Measurements from ENCODE around the gene CTIF. TPM values are rescaled to one million over a fixed set of nuclear protein-coding genes. Genes with fewer than 3 reads are reported as not detected.

Gene CTIF
- polyA plus RNA-seq, 3 donors: 0.38 to 8.7 (median 1.2) TPM

DNA sequence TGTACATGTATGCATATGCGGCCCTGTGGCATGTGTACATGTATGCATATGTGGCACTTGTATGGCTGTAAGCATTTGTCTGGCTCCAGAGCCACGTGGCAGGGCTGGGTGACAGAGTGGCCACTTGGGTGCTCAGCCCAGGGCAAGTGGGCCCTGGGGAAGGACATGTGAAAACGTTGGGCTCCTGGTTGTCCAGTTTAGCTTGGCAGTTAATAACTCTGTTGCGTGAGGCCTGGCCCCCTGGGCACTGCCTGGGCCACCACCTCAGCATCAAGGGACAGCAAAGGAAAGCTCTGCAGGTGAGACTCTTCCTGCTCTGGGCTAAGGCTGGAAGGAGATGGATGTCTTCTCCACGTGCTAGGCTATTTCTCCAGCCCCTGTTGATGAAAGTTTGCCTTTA lies 119.9 kb downstream of the CTIF start:
- H3K27me3 ChIP-seq (ENCODE audit: control insufficient read depth in 2 of 2, insufficient read depth in 2 of 2, low read length in 2 of 2): no peaks in the 10 kb centered on the region
- H3K4me1 Mint-ChIP-seq: peaks cover 24% of the 10 kb centered on the region
- H3K9ac ChIP-seq (ENCODE audit: insufficient read depth, low read length, poor library complexity, severe bottlenecking): no peak overlapping the region
- no peak overlapping the region for H3K4me3 ChIP-seq (replicated peaks in 1 of 3; ENCODE audit: low read depth in 2 of 3, low read length in 3 of 3)
- H4K20me1 ChIP-seq (ENCODE audit: insufficient read depth, low read length): peaks cover 4% of the 10 kb centered on the region
- DNase-seq: no peak
- H3K27ac Mint-ChIP-seq: no peak overlapping the region
- no peak overlapping the region for H3K4me2 ChIP-seq (replicated peaks; ENCODE audit: extremely low read depth, low read length, poor library complexity, severe bottlenecking)
- no peaks in the 10 kb centered on the region for H3K36me3 ChIP-seq (replicated peaks in 1 of 2; ENCODE audit: control insufficient read depth in 1 of 2, insufficient read depth in 2 of 2, low read length in 2 of 2)
- 80% methylated on average over 5 of the region's 5 CpGs for WGBS (ENCODE audit: insufficient coverage)
- H2AFZ ChIP-seq (ENCODE audit: insufficient read depth, low read depth, low read length, poor library complexity, severe bottlenecking): no peak overlapping the region
- H3K36me3 Mint-ChIP-seq: peaks cover 0 to 2% of the 10 kb centered on the region in 2 donors
- H3K27me3 Mint-ChIP-seq (ENCODE audit: low read depth in 3 of 3): no peaks in the 10 kb centered on the region
- intact Hi-C loops (cut with micrococcal nuclease): no loop called here
- no peaks in the 10 kb centered on the region for H3K79me2 ChIP-seq (ENCODE audit: insufficient read depth, low read length)
- H3K4me1 ChIP-seq (ENCODE audit: control insufficient read depth in 1 of 2, insufficient read depth in 2 of 2, low read length in 2 of 2): peaks cover 15 to 19% of the 10 kb centered on the region in 2 donors
- H3K4me3 Mint-ChIP-seq: no peak overlapping the region
- TF ChIP-seq, protein P1, sequence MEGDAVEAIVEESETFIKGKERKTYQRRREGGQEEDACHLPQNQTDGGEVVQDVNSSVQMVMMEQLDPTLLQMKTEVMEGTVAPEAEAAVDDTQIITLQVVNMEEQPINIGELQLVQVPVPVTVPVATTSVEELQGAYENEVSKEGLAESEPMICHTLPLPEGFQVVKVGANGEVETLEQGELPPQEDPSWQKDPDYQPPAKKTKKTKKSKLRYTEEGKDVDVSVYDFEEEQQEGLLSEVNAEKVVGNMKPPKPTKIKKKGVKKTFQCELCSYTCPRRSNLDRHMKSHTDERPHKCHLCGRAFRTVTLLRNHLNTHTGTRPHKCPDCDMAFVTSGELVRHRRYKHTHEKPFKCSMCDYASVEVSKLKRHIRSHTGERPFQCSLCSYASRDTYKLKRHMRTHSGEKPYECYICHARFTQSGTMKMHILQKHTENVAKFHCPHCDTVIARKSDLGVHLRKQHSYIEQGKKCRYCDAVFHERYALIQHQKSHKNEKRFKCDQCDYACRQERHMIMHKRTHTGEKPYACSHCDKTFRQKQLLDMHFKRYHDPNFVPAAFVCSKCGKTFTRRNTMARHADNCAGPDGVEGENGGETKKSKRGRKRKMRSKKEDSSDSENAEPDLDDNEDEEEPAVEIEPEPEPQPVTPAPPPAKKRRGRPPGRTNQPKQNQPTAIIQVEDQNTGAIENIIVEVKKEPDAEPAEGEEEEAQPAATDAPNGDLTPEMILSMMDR (IDR thresholded peaks at IDR 0.05): no peak
- H3K9me3 Mint-ChIP-seq: peaks cover 0 to 5% (median 0%) of the 10 kb centered on the region in 7 donors
- H3K9me3 ChIP-seq (replicated peaks in 1 of 2; ENCODE audit: control insufficient read depth in 1 of 2, insufficient read depth in 1 of 2, low read length in 2 of 2): no peaks in the 10 kb centered on the region
- no peak overlapping the region for H3K27ac ChIP-seq (ENCODE audit: low read depth in 1 of 2, low read length in 2 of 2)

DNA sequence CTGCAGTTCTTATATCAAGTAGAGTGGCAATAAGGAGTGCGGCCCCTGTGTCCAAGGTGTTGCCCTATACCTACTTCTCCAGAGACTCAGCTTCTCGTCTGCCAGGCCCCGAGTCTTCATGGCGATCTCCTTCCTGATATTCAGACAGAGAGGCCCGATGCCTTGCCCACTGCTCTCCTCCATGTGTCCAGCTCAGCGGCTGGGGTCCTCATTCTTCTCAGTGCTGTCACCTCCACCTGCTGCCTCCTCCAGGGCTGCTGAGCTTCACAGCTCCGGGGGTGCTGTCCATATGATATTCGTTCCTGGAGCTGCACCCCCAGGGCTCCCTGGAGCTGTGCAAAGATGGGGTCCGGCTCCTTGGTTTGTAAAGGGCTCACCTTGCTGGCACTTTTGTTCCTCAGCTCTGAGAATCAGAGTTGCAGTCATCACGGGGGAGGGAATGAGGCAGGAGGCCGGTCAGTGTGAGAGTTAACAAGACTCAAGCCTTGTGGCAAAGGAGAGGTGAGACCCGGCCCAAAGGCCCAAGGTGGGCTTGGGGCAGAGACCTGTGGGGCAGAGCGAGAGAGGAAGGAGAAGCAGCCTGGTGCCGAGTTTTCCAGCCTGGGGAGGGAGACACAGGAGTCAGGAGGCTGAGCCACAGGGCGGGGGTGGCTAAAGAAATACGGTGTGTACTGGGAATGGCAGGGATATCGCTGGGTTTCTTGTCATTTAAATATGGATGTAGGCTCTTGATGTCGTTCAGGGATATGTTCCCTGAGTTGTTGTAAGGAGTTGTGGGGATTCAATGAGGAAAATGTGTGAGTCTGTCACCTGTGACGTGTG lies 120.6 kb downstream of the CTIF start:
- no peaks in the 10 kb centered on the region for H3K36me3 ChIP-seq (replicated peaks in 1 of 2; ENCODE audit: control insufficient read depth in 1 of 2, insufficient read depth in 2 of 2, low read length in 2 of 2)
- 97% methylated on average over 17 of the region's 19 CpGs for WGBS (ENCODE audit: insufficient coverage)
- peaks cover 17 to 19% of the 10 kb centered on the region in 2 donors for H3K4me1 ChIP-seq (ENCODE audit: control insufficient read depth in 1 of 2, insufficient read depth in 2 of 2, low read length in 2 of 2)
- intact Hi-C loops (cut with micrococcal nuclease): loop anchor here in 1 of 2 donors (10.0 kb wide), 1 partner anchor 185 kb away; no protein-coding TSS in a partner anchor
- peaks cover 0 to 2% of the 10 kb centered on the region in 2 donors for H3K36me3 Mint-ChIP-seq
- H3K4me1 Mint-ChIP-seq: peaks cover 24% of the 10 kb centered on the region
- TF ChIP-seq, protein P1 (IDR thresholded peaks at IDR 0.05): no peak
- H2AFZ ChIP-seq (ENCODE audit: insufficient read depth, low read depth, low read length, poor library complexity, severe bottlenecking): no peak overlapping the region
- peaks cover 0 to 5% (median 0%) of the 10 kb centered on the region in 7 donors for H3K9me3 Mint-ChIP-seq
- no peaks in the 10 kb centered on the region for H3K27me3 ChIP-seq (ENCODE audit: control insufficient read depth in 2 of 2, insufficient read depth in 2 of 2, low read length in 2 of 2)
- no peak overlapping the region for H3K9ac ChIP-seq (ENCODE audit: insufficient read depth, low read length, poor library complexity, severe bottlenecking)
- no peak overlapping the region for H3K4me3 ChIP-seq (replicated peaks in 1 of 3; ENCODE audit: low read depth in 2 of 3, low read length in 3 of 3)
- no peaks in the 10 kb centered on the region for H3K27me3 Mint-ChIP-seq (ENCODE audit: low read depth in 3 of 3)
- no peak overlapping the region for H3K27ac Mint-ChIP-seq
- H4K20me1 ChIP-seq (ENCODE audit: insufficient read depth, low read length): peaks cover 4% of the 10 kb centered on the region
- H3K79me2 ChIP-seq (ENCODE audit: insufficient read depth, low read length): no peaks in the 10 kb centered on the region
- no peak for DNase-seq
- H3K9me3 ChIP-seq (replicated peaks in 1 of 2; ENCODE audit: control insufficient read depth in 1 of 2, insufficient read depth in 1 of 2, low read length in 2 of 2): no peaks in the 10 kb centered on the region
- no peak overlapping the region for H3K4me3 Mint-ChIP-seq
- no peak overlapping the region for H3K4me2 ChIP-seq (replicated peaks; ENCODE audit: extremely low read depth, low read length, poor library complexity, severe bottlenecking)
- no peak overlapping the region for H3K27ac ChIP-seq (ENCODE audit: low read depth in 1 of 2, low read length in 2 of 2)
